Measurements from ENCODE around the gene APOD.
"Not testable (repeated sequence)": the region's sequence is repeated elsewhere in the genome, so short reads cannot be mapped to it uniquely, and the experiment has no call there.

APOD gene

DNA sequence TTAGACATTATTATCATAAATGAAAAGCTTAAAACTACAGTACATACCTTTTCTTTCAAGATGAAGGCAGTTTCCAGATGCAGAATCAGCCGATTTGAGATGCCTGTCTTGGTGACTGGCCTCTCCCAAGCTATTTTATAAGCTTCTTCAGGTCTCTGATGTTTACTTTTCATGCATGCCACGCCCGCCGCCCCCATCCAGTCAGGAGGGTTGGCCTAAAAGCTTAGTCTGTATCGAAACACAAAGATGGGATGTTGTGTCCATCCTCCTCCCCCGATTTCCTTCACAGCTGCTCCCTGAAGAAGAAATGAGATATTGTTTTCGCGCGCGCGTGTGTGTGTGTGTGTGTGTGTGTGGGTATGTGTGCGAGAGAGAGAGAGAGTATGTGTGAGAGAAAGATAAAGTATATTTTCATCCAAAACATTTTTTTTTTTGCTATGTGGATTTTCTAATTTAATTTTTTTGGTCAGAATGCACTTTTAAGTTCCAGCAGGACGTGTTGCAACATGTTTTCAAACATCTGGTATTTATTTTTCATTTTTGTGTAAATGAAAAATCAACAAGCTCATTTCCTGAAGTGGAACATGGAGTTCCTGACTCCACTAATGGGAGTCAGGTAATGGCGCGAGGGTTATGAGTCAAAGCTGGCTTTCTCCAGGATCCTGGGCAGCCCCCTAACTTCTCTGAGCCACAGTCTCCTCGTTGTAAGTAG is at the start of gene APOD:
TSS of gene APOD (minus strand) at position 110 of the 712 bp plus-strand sequence. CDS start 4,479 bp downstream, outside the sequence.
- Mint-ChIP-seq H3K4me3 (no peak within 1 kb of the TSS), H3K27ac (no peak within 1 kb of the TSS), H3K27me3 (peaks cover 11% of the 10 kb centered on the region), H3K4me1 (ENCODE audit: low read depth) (peaks cover 11% of the 10 kb centered on the region), H3K9me3 (no peaks in the 10 kb centered on the region), H3K36me3 (ENCODE audit: low read depth) (no peaks in the 10 kb centered on the region)

DNA sequence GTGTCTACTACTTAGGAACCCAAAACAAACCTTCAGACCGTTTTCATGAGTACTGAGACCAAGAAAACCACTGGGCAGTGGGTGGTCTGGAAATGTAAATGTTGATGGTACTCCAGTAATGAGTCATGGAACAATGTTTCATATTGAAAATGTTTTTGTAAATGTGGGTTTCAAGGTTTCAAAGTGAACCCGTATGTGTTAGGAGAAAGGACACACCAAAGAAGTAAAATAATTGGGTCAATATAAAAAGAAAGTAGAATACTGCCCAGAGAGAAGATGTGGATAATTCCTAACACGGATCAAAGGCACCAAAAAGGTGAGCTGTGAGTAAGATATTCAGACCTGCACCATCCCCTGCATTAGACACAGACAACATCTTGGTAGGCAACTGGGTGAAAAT is 49.6 kb upstream of the APOD start:
- not testable (repeated sequence) for H3K36me3 Mint-ChIP-seq (ENCODE audit: low read depth); H3K27me3 Mint-ChIP-seq; H3K9me3 Mint-ChIP-seq
- Mint-ChIP-seq H3K4me3 (peak overlapping the region; percentile 68), H3K4me1 (ENCODE audit: low read depth) (peaks cover 24% of the 10 kb centered on the region), H3K27ac (peak overlapping the region; percentile 88)

DNA sequence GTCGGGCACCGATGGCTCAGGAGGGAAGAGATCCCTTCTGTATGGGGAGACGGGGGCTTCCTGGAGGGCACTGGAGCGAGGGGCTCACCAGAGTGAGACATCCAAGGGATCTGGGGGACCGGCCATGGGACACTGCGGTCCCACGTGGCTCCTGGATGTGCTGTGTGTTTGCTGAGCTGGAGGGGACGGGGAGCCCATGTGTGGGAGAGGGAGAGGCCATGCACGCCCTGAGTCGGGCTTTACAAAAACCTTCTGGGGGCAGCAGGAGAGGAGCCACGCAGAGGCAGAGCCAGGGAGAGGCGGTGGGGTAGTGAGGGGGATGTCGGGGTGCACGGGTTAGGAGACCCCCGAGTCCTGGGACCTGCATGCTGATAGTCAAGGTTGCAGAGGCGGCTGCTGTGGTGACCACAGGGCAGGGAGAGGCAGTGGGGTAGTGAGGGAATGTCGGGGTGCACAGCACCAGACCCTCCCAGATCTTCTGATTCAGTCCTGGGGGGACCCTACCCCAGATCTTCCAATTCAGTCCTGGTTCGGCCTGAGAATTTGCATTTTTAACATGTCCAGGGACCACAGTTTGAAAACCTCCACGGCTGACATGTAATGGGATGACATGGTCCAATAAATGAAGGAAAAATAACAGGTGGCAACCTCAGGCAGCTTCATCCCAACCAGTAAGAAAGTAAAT is 48.9 kb upstream of the APOD start:
- H3K36me3 Mint-ChIP-seq (ENCODE audit: low read depth); H3K27me3 Mint-ChIP-seq; H3K9me3 Mint-ChIP-seq: not testable (repeated sequence)
- H3K27ac Mint-ChIP-seq: peak overlapping the region; percentile 96
- peaks cover 21% of the 10 kb centered on the region for H3K4me1 Mint-ChIP-seq (ENCODE audit: low read depth)
- H3K4me3 Mint-ChIP-seq: peak overlapping the region; percentile 54

DNA sequence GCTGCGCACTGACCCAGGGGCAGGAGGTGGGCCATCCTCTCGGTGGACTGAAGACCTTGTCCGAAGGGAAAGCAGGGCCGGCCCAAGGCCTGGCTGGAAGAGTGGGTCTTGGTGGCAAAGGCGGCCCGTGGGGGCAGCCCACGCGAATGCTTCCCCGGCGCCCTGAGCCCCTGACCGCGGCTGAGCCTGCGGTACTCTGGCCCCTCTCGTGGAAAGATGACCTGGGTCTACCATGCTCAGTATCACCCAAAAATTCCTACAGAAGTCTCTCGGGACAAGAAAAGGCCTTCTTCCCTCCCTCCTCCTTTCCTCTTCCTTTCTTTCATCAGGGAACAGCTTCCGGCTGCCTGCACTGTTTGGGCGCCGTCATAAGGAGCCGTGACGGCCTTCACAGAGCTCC is 48.3 kb upstream of the APOD start:
- not testable (repeated sequence) for H3K36me3 Mint-ChIP-seq (ENCODE audit: low read depth); H3K9me3 Mint-ChIP-seq; H3K27me3 Mint-ChIP-seq; H3K4me3 Mint-ChIP-seq
- Mint-ChIP-seq H3K4me1 (ENCODE audit: low read depth) (peaks cover 19% of the 10 kb centered on the region), H3K27ac (peak overlapping the region; percentile 96)

DNA sequence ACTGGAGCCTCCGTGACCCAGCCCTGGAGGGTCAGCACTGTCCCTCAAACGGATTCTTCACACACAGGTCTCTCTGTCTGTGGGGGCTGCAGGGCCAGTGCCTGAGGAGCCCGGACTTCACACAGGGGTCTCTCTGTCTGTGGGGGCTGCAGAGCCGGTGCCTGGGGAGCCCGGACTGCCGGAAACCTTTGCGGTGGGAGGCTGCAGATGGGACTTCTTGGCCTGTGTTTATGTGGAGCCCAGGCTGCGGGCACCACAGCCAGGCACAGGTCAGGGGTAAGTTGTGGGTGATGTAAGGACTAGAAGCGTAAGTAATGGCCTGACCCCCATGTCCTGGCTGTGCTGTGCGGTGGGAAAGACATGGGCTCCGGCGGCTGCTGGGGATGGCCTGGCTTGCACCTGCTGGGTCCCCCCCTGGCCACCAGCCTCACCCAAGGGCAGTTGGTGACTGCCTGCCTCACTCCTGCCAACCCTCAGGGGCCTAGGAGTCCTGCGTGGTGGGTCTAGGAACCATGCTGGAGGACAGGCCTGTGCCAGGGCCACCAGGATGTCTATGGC is 47.3 kb upstream of the APOD start:
- H3K4me1 Mint-ChIP-seq (ENCODE audit: low read depth): peaks cover 19% of the 10 kb centered on the region
- not testable (repeated sequence) for H3K4me3 Mint-ChIP-seq; H3K9me3 Mint-ChIP-seq; H3K27ac Mint-ChIP-seq; H3K36me3 Mint-ChIP-seq (ENCODE audit: low read depth); H3K27me3 Mint-ChIP-seq

DNA sequence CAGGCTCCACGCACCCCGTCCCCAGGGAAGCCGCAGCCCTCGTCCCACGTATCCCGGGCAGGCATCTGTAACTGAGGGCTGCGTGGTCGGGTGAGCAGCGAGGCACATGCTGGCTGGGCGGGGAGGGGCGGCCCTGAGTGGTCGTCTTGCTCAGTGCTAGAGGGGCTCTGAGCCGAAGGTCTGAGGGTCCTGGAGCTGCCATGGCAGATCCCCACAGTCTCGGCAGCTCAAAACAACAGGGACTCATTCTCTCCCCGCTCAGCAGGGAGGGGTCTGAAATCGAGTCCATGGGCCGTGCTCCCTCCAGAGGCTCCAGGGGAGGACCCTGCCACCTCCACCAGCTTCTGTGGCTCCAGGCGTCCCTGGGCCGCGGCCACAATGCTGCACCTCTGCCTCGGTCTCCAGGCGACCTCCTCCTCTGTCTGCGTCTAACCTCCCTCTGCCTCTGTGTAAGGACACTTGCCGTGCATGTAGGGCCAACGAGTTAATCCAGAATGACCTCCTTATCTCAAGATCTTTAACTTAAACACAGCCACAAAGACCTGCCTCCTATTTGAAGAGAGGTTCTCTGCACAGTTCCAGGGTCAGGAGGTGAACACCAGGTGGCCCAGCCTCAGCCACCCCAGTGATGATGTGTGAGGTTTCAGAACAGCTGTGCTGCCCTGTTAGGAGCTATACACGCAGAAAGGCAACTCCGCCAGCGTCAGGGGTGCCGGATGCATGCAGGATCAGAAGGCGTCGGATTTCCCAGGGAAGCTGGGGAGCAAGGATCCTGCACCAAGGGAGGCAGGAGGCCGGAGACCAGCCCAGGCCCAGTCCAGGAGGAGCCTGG is 46.6 kb upstream of the APOD start:
- H3K27ac Mint-ChIP-seq; H3K36me3 Mint-ChIP-seq (ENCODE audit: low read depth): not testable (repeated sequence)
- H3K4me1 Mint-ChIP-seq (ENCODE audit: low read depth): peaks cover 19% of the 10 kb centered on the region

DNA sequence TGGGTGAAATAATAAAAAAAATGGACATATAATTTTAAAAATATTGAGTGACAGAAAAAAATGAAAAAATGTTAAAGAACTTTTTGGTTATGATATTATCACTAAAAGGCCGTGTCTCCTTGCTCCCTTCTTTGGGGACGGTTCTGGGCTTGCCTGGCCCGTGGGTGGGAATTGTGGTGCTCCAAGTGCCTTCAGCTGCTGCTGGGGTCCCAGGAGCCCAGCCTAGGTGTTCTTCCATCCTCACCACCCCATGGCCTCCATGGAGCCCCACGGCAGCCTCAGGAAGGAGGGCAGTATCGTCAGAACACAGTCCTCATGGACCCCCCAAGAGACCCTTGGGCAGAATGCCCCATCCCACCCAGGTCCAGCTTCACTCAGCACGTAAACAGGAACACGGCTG is 45.9 kb upstream of the APOD start:
- not testable (repeated sequence) for H3K36me3 Mint-ChIP-seq (ENCODE audit: low read depth); H3K9me3 Mint-ChIP-seq; H3K27me3 Mint-ChIP-seq; H3K4me3 Mint-ChIP-seq; H3K27ac Mint-ChIP-seq
- peaks cover 23% of the 10 kb centered on the region for H3K4me1 Mint-ChIP-seq (ENCODE audit: low read depth)

More for the DNA sequence above, 46.6 kb upstream of the APOD start:
- not testable (repeated sequence) for H3K9me3 Mint-ChIP-seq, H3K27me3 Mint-ChIP-seq, H3K4me3 Mint-ChIP-seq

DNA sequence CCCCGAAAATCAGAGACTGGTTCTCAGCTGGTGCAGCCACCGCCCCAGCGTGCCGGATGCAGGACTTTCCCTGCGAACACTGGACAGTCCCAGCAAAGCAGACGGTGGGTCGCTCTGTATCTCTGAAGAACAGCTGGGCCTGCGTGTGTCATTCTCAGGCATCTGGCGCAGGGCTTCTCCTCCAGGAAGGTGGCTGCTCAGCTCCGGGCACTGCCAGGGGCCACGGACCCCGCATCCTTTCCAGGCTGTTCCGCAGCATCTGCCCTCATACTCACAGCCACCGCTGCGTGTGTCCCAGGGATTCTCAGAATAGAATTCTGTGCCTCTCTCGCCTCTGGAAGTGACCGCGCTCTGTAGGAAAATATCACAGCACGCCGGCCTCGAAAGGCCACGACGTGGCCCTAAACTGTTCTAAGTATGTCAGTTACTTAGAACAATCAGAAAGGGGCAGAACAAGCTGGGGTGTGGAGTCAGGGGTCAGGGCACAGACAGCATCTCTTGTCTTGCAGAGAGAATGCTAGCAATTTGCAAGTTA is 44.7 kb upstream of the APOD start:
- H3K27ac Mint-ChIP-seq, H3K4me3 Mint-ChIP-seq: not testable (repeated sequence)

DNA sequence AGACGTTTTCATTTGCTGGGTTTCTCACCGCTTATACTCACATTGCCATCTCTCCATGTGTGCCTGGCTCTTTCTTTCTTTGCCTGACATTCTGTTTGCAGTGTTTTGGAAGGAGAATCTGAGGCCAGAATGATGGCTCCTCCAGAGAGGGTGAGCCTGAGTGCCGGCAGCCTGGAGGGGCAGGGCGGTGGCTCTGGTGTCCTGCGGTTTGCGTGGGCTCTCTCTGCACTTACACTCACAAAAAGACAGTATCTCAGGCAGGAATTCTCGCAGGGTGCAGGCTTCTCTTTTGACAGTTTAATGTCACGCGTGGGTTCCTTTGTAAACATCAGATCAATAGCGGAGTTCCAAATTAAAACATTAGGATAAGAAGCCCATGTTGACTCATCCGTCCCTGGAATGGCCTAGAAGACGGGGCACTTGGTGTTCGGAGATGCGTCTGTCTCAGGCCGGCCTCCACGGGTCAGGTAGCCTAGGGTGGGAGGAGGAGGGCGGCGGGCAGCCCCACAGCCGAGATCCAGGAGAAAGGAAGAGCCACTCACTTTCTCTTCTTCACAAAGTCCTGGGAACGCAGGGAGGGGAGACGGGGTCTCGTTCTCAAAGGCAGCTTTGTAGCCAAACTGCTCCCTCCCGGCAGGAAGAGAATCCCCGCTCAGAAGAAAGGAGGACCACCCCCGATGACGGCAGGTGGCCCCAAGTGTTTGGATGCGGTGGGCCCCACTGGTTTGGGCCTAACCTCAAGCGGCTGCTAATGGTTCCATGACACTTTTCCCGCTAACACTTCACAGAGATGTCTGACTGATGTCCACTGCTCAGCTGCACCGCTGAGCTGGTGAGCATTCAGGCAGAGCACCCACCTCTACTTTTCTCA is 44.0 kb upstream of the APOD start:
- not testable (repeated sequence) for H3K27me3 Mint-ChIP-seq; H3K36me3 Mint-ChIP-seq (ENCODE audit: low read depth); H3K9me3 Mint-ChIP-seq; H3K4me3 Mint-ChIP-seq
- Mint-ChIP-seq H3K27ac (peak overlapping the region; percentile 59), H3K4me1 (ENCODE audit: low read depth) (peaks cover 16% of the 10 kb centered on the region)

More for the DNA sequence above, 44.7 kb upstream of the APOD start:
- not testable (repeated sequence) for H3K9me3 Mint-ChIP-seq; H3K36me3 Mint-ChIP-seq (ENCODE audit: low read depth); H3K27me3 Mint-ChIP-seq
- peaks cover 22% of the 10 kb centered on the region for H3K4me1 Mint-ChIP-seq (ENCODE audit: low read depth)

DNA sequence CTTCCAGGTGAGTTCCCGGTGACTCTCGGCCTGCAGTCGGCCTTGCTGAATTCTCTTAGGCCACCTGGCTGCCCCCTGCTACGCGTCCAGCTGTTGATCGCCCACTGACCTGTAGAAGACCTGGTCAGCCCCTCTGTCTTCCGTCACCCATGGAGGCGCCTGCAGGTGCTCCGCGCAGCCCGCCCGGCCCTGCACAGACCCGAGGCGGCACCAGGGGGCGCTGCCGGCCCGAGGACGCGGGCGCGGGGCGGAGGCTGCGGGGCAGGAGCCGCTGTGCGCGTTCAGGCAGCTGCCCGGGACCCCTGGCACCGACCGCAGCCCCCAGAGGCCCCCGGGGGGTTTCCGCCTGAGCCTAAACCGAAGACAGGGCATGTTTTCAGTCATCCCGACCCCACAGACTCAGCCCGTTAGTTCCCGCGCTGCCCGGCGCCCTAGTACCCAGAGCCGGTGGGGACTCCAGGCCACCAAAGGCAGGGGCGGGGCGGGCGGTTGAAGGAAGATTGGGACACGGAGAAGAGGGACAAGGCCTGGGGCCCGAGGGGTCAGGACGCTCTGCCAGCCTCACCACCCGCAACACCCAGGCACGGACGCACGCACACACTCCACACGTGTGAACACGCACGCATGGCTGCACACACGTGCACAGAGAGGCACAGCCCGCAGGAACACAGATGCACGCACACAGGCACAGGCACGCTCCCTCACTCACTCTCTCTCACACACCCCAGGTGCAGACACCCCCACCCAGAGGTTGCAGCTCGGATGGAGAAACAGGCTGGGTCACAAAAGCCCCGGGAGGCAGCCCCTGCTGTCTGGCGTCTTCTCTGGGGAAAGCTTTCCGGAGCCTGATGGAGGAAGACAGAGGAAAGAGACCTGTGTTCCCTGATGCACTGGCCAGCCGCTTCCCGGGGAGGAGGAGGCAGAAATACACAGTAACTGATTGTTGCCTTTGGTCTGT is 41.1 kb upstream of the APOD start:
- not testable (repeated sequence) for H3K9me3 Mint-ChIP-seq; H3K36me3 Mint-ChIP-seq (ENCODE audit: low read depth); H3K27me3 Mint-ChIP-seq
- Mint-ChIP-seq H3K27ac (peak overlapping the region; percentile 61), H3K4me1 (ENCODE audit: low read depth) (peaks cover 14% of the 10 kb centered on the region), H3K4me3 (peak overlapping the region; percentile 63)

DNA sequence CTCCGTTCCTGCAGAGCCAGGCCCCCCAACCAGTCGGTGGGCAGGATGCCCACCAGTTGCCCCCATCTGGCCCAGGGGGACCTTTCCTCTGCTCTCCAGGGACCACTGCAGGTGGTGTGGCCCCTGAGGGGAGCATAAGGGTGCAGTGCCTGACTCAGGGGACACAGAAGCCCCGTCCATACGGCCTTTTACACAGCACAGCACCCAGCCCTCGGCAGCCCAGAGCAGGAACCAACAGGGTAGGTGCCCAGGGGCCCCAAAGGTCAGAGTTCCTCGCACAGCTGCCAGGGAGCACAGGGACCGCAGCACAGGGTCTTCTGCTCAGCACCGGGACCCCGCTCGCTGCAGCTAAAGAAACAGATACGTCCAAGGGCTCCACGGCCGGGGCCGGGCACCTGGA is 40.4 kb upstream of the APOD start:
- H3K36me3 Mint-ChIP-seq (ENCODE audit: low read depth); H3K9me3 Mint-ChIP-seq; H3K27me3 Mint-ChIP-seq; H3K4me3 Mint-ChIP-seq; H3K27ac Mint-ChIP-seq: not testable (repeated sequence)
- H3K4me1 Mint-ChIP-seq (ENCODE audit: low read depth): peaks cover 14% of the 10 kb centered on the region

DNA sequence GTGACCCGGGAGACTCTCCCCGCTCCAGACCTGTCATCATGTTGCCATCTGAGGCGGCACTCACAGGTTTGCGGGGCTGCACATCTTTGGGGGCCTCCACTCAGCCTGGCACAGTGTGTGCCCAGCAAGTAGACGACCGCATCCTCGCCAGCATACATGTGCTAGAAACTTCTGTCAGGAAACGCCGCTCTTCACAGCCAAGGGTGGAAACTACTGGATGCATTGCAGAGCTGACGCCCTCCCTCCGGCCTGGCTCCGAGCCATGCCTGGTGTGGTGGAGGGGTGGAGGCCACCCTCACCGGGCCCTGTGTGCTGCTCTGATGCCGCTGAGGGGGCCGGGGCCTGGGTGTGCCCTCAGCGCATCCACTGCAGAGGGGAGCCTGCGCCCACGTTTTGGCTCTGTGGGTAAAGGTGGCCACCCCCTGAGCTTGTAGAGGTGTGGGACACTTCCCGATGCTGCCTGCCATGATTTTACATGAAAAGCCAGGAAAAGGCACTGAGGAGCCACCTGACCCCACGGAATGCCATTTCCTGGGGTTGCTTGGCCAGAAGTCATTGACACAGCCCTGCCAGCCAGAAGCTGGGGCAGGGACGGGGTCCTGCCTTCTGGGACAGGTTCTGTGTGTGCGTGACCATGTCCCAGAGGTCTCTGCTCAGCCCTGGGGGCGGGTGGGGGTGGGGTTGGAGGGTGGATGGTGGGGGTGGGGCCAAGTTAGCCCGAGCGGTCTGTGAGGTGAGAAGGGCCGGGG is 39.7 kb upstream of the APOD start:
- not testable (repeated sequence) for H3K27ac Mint-ChIP-seq; H3K27me3 Mint-ChIP-seq; H3K36me3 Mint-ChIP-seq (ENCODE audit: low read depth); H3K9me3 Mint-ChIP-seq; H3K4me3 Mint-ChIP-seq
- H3K4me1 Mint-ChIP-seq (ENCODE audit: low read depth): peaks cover 14% of the 10 kb centered on the region

Data from stimulated activated naive CD8-positive, alpha-beta T cell treated with anti-CD3 and anti-CD28 coated beads, Interleukin-15, Interleukin-2, amounts not matched to agents 100 ng/mL and 50 ng/mL, for 24 hours (primary cell).